B cell (primary cell): ENCODE measurements around the gene COBLL1. TPM values are rescaled to one million over a fixed set of nuclear protein-coding genes. Genes with fewer than 3 reads are reported as not detected.
A peak's percentile ranks its signal among the peaks of the same experiment; 100 is the strongest.

Source experiments
- ATAC-seq: fragments of 200-7000 bp; cut with Tn5 transposase; one replicate; pipeline ENCODE4 v1.10.0; 2021; ENCODE audit warnings: low read depth, mild to moderate bottlenecking, moderate number of reproducible peaks, moderate library complexity
- CTCF ChIA-PET: fragments of 350-600 bp; sonication (Branson Sonifier 250); formaldehyde crosslinking; loops from one replicate; lab custom pipeline; 2021; ENCODE audit warnings: antibody characterized with exemption, inconsistent platforms; lab: Charles Lee
- POLR2A ChIA-PET: fragments of 350-600 bp; sonication (Branson Sonifier 250); formaldehyde crosslinking; loops from one replicate; lab custom pipeline; 2021; ENCODE audit warnings: antibody characterized with exemption; lab: Charles Lee
- DNase-seq: peaks from one replicate; pipeline ENCODE4 v3.0.0; 2013
- H2AFZ ChIP-seq: 2 replicates; pipeline ENCODE4 v1.6.1; 2012; ENCODE audit warnings: mild to moderate bottlenecking, low read depth, low read length; ENCODE audit not compliant: insufficient read depth, poor library complexity, severe bottlenecking
- H3K27ac ChIP-seq, 2 donors: 1 replicate in 1 of 2; 2 replicates in 1 of 2; pipeline ENCODE4 v1.5.1; 2012 to 2013; ENCODE audit warnings: low read length in 2 of 2, mild to moderate bottlenecking in 2 of 2, moderate library complexity in 1 of 2
- H3K27me3 ChIP-seq, 4 experiments: fragments of 200-600 bp in 1 of 4; sonication (generic) in 1 of 4; replicated peaks in 1 of 4; 1 replicate in 2 of 4; 2 replicates in 2 of 4; pipeline versions ENCODE4 v1.6.1 to v1.7.0; 2013 to 2016; ENCODE audit warnings: low read length in 3 of 4, mild to moderate bottlenecking in 2 of 4, mixed read lengths in 1 of 4, moderate library complexity in 1 of 4; ENCODE audit not compliant: insufficient read depth in 4 of 4, control insufficient read depth in 3 of 4; ENCODE audit errors: control extremely low read depth in 1 of 4
- H3K36me3 ChIP-seq, 2 experiments: replicated peaks in 1 of 2; 1 replicate in 1 of 2; 2 replicates in 1 of 2; pipeline versions ENCODE4 v1.6.1 to v1.7.1; 2013; ENCODE audit warnings: low read length in 1 of 2; ENCODE audit not compliant: insufficient read depth in 2 of 2, control insufficient read depth in 1 of 2; ENCODE audit errors: control extremely low read depth in 1 of 2, extremely low read depth in 1 of 2
- H3K4me1 ChIP-seq, 2 donors: fragments of 200-600 bp in 1 of 2; sonication (generic) in 1 of 2; 1 replicate in 1 of 2; 2 replicates in 1 of 2; pipeline versions ENCODE4 v1.5.1 to v1.6.1; 2013 to 2017; ENCODE audit warnings: low read length in 2 of 2; ENCODE audit not compliant: control insufficient read depth in 2 of 2, insufficient read depth in 2 of 2
- H3K4me2 ChIP-seq: replicated peaks from 2 replicates; pipeline ENCODE3; 2012; ENCODE audit warnings: mild to moderate bottlenecking, low read depth, low read length; ENCODE audit not compliant: poor library complexity, severe bottlenecking
- H3K4me3 ChIP-seq, 5 experiments: fragments of 200-600 bp in 1 of 5; sonication (generic) in 1 of 5; 1 replicate in 3 of 5; 2 replicates in 2 of 5; pipeline versions ENCODE4 v1.5.1 to v1.7.0; 2011 to 2016; ENCODE audit warnings: low read length in 4 of 5, mild to moderate bottlenecking in 4 of 5, low read depth in 2 of 5, control low read depth in 1 of 5, moderate library complexity in 1 of 5; ENCODE audit not compliant: insufficient read depth in 1 of 5; ENCODE audit errors: control extremely low read depth in 1 of 5, extremely low read depth in 1 of 5
- H3K79me2 ChIP-seq: fragments of 200-600 bp; sonication (generic); one replicate; pipeline ENCODE4 v1.6.0; 2016; ENCODE audit warnings: low read length; ENCODE audit not compliant: control insufficient read depth, insufficient read depth
- H3K9ac ChIP-seq: fragments of 200-600 bp; sonication (generic); 2 replicates; pipeline ENCODE4 v1.6.1; 2017; ENCODE audit warnings: mild to moderate bottlenecking, low read length, moderate library complexity
- H3K9me3 ChIP-seq, 3 donors: one replicate each; pipeline versions ENCODE4 v1.6.1 to v1.7.1; 2013; ENCODE audit warnings: low read length in 2 of 3; ENCODE audit not compliant: control insufficient read depth in 2 of 3, insufficient read depth in 1 of 3; ENCODE audit errors: control extremely low read depth in 1 of 3
- H4K20me1 ChIP-seq: 2 replicates; pipeline ENCODE4 v1.6.0; 2012; ENCODE audit warnings: mild to moderate bottlenecking, low read length; ENCODE audit not compliant: insufficient read depth, control insufficient read depth, poor library complexity, severe bottlenecking
- H3K27ac Mint-ChIP-seq: one replicate; pipeline ENCODE4 v1.8.0; 2021; ENCODE audit warnings: mixed read lengths
- H3K27me3 Mint-ChIP-seq: one replicate; pipeline ENCODE4 v1.8.0; 2021; ENCODE audit warnings: mixed read lengths
- H3K4me1 Mint-ChIP-seq: one replicate; pipeline ENCODE4 v1.8.0; 2021; ENCODE audit warnings: mixed read lengths
- H3K4me3 Mint-ChIP-seq: one replicate; pipeline ENCODE4 v1.8.0; 2021; ENCODE audit warnings: mixed read lengths
- H3K9me3 Mint-ChIP-seq: one replicate; pipeline ENCODE4 v1.8.0; 2022; ENCODE audit warnings: mixed read lengths; ENCODE audit not compliant: insufficient read depth
- EZH2 ChIP-seq: IDR thresholded peaks from 2 replicates; pipeline ENCODE4 v1.6.1; 2012; ENCODE audit warnings: borderline replicate concordance, low read depth, mild to moderate bottlenecking, moderate library complexity, low read length; ENCODE audit not compliant: insufficient read depth, poor library complexity, severe bottlenecking
- WGBS: methylation state at CpG from one replicate; pipeline ENCODE4 v1.1.5; 2013; ENCODE audit warnings: missing lambda C conversion rate; ENCODE audit not compliant: insufficient coverage; 5-methylcytosine and 5-hydroxymethylcytosine counted together
- intact Hi-C: fragments of 100-400 bp; cut with micrococcal nuclease; formaldehyde crosslinking; loops from one replicate; pipeline ENCODE4 v1.10.0; 2022
- polyA plus RNA-seq: library from polyadenylated mRNA; depleted of rRNA; stranded (reverse); fragments of >200 nt; gene quantifications from 2 replicates; pipeline ENCODE4 v1.2.3, GENCODE V29; 2012
- total RNA-seq, 2 donors: library from RNA; stranded (reverse); fragments of 120-200 nt in 1 of 2; gene quantifications; 1 replicate in 1 of 2; 2 replicates in 1 of 2; pipeline versions ENCODE4 v1.2.3 to v1.2.4, GENCODE V29; 2013 to 2022
- TF ChIP-seq, protein P1 (sequence below): fragments of 200-600 bp; IDR thresholded peaks from one replicate; pipeline ENCODE4 v1.8.0; 2022; ENCODE audit warnings: antibody characterized with exemption, mild to moderate bottlenecking

The COBLL1 gene
- total and polyA plus RNA-seq, 2 donors (not counting 1 experiment from before 2014, with no cell fraction given) = 45.1 to 234 TPM

GRCh38 chr2:164742738-164743317 lies 98.8 kb downstream of the COBLL1 start:
- Mint-ChIP-seq H3K4me1 (peaks cover 74% of the 10 kb centered on the region), H3K27me3 (no peaks in the 10 kb centered on the region), H3K27ac (no peak overlapping the region), H3K9me3 (no peaks in the 10 kb centered on the region), H3K4me3 (no peak overlapping the region)
- DNase-seq = no peak
- Histone ChIP-seq H3K36me3 (peaks cover 0 to 25% of the 10 kb centered on the region in 2 experiments), H3K4me2 (no peak overlapping the region), H3K9me3 (no peaks in the 10 kb centered on the region), H3K9ac (no peak overlapping the region), H4K20me1 (no peaks in the 10 kb centered on the region), H3K27ac (no peak overlapping the region), H2AFZ (no peak overlapping the region), H3K27me3 (no peaks in the 10 kb centered on the region), H3K4me1 (peaks cover 19 to 48% of the 10 kb centered on the region in 2 donors), H3K4me3 (no peak overlapping the region), H3K79me2 (peaks cover 60% of the 10 kb centered on the region)
- no CpG with 5 or more reads among the region's 4 CpGs for WGBS
- intact Hi-C loops = loop anchor here (5.0 kb wide), 1 partner anchor 34 kb away; no protein-coding TSS in a partner anchor
- CTCF ChIA-PET = interaction anchor here (0.8 to 1.7 kb wide), 3 partner anchors 18 to 170 kb away, joined by 3 to 7 read pairs (median 4); partner anchors contain the start of gene COBLL1
- TF ChIP-seq EZH2 = no peak
- no peak for ATAC-seq
- POLR2A ChIA-PET = no interaction called here

DNA sequence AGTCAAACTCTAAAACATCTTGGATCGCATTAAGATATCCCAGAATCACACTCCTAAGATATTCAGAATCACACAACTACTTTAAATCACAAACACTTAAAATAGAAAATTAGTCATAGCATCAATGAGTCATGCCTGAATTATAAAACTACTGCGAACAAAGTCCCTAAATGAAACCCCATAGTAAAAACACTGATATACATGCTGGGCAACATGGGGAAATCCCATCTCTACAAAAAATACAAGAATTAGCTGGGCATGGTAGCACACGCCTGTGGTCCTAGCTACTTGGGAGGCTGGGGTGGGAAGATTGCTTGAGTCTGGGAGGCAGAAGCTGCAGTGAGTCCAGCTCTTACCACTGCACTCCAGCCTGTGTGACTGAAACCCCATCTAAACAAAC lies 101.7 kb downstream of the COBLL1 start:
- H3K4me3 Mint-ChIP-seq = peak overlapping the region; percentile 70

More for the DNA sequence above, 101.7 kb downstream of the COBLL1 start:
- TF ChIP-seq, protein P1, sequence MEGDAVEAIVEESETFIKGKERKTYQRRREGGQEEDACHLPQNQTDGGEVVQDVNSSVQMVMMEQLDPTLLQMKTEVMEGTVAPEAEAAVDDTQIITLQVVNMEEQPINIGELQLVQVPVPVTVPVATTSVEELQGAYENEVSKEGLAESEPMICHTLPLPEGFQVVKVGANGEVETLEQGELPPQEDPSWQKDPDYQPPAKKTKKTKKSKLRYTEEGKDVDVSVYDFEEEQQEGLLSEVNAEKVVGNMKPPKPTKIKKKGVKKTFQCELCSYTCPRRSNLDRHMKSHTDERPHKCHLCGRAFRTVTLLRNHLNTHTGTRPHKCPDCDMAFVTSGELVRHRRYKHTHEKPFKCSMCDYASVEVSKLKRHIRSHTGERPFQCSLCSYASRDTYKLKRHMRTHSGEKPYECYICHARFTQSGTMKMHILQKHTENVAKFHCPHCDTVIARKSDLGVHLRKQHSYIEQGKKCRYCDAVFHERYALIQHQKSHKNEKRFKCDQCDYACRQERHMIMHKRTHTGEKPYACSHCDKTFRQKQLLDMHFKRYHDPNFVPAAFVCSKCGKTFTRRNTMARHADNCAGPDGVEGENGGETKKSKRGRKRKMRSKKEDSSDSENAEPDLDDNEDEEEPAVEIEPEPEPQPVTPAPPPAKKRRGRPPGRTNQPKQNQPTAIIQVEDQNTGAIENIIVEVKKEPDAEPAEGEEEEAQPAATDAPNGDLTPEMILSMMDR = no peak
- TF ChIP-seq EZH2 = no peak
- Histone ChIP-seq H2AFZ (peak overlapping the region; percentile 35), H3K27me3 (no peaks in the 10 kb centered on the region), H4K20me1 (no peaks in the 10 kb centered on the region), H3K36me3 (peaks cover 0 to 33% of the 10 kb centered on the region in 2 experiments), H3K27ac (peak overlapping the region; percentile 21 to 62), H3K4me2 (peak overlapping the region; percentile 3), H3K9me3 (no peaks in the 10 kb centered on the region), H3K9ac (peak overlapping the region; percentile 4), H3K79me2 (peaks cover 56% of the 10 kb centered on the region), H3K4me1 (peaks cover 21 to 40% of the 10 kb centered on the region in 2 donors), H3K4me3 (no peak overlapping the region)
- no CpG with 5 or more reads among the region's 3 CpGs for WGBS
- CTCF ChIA-PET = interaction anchor here (0.6 to 7.2 kb wide), 10 partner anchors 19 to 554 kb away, joined by 3 to 102 read pairs (median 4); partner anchors contain the start of gene COBLL1
- POLR2A ChIA-PET = interaction anchor here (2.1 to 2.3 kb wide), 2 partner anchors 22 to 102 kb away, joined by 8 to 9 read pairs; partner anchors contain the start of gene COBLL1
- Mint-ChIP-seq H3K9me3 (no peaks in the 10 kb centered on the region), H3K27ac (peak overlapping the region; percentile 83), H3K4me1 (peaks cover 64% of the 10 kb centered on the region), H3K27me3 (no peaks in the 10 kb centered on the region)
- DNase-seq (peak; percentile 41), ATAC-seq (peak; percentile 81)
- intact Hi-C loops = loop anchor here (1.0 to 5.0 kb wide), 4 partner anchors 21 to 462 kb away; partner anchors contain the start of gene SCN3A
